KMS-11 (cell line): ENCODE data around the gene RRAD.

Experiments
- H2AFZ ChIP-seq: fragments of 200-600 bp; sonication (generic); 2 replicates; pipeline ENCODE4 v1.6.1; 2016; ENCODE audit warnings: antibody characterized with exemption, mixed run types, low read depth
- H3K27ac ChIP-seq: fragments of 200-600 bp; sonication (generic); 2 replicates; pipeline ENCODE4 v1.6.1; 2016; ENCODE audit warnings: mild to moderate bottlenecking, mixed run types
- H3K27me3 ChIP-seq: fragments of 200-600 bp; sonication (generic); 2 replicates; pipeline ENCODE4 v1.6.1; 2017; ENCODE audit warnings: mild to moderate bottlenecking, low read depth, mixed run types, moderate library complexity; ENCODE audit not compliant: insufficient read depth
- H3K36me3 ChIP-seq: fragments of 200-600 bp; sonication (generic); 2 replicates; pipeline ENCODE4 v1.6.1; 2017; ENCODE audit warnings: mild to moderate bottlenecking, mixed run types; ENCODE audit not compliant: insufficient read depth
- H3K4me1 ChIP-seq: fragments of 200-600 bp; sonication (generic); 2 replicates; pipeline ENCODE4 v1.6.1; 2016; ENCODE audit warnings: mild to moderate bottlenecking, low read depth, mixed run types; ENCODE audit not compliant: poor library complexity, severe bottlenecking
- H3K4me2 ChIP-seq: fragments of 200-600 bp; sonication (generic); 2 replicates; pipeline ENCODE4 v1.7.0; 2016; ENCODE audit warnings: mild to moderate bottlenecking, mixed run types
- H3K4me3 ChIP-seq: fragments of 200-600 bp; sonication (generic); IDR thresholded peaks from 2 replicates; pipeline ENCODE4 v1.6.1; 2017; ENCODE audit warnings: low read depth, low read length, mixed read lengths; ENCODE audit not compliant: insufficient read depth
- H3K79me2 ChIP-seq: fragments of 200-600 bp; sonication (generic); 2 replicates; pipeline ENCODE4 v1.6.1; 2016; ENCODE audit warnings: low read depth, mixed run types; ENCODE audit not compliant: insufficient read depth
- H3K9ac ChIP-seq: fragments of 200-600 bp; sonication (generic); 2 replicates; pipeline ENCODE4 v1.6.1; 2016; ENCODE audit warnings: mild to moderate bottlenecking, mixed run types
- H4K20me1 ChIP-seq: fragments of 200-600 bp; sonication (generic); 2 replicates; pipeline ENCODE4 v1.6.1; 2016; ENCODE audit warnings: mild to moderate bottlenecking, mixed run types; ENCODE audit not compliant: insufficient read depth
- CTCF ChIP-seq: fragments of 200-600 bp; sonication (generic); conservative IDR thresholded peaks from 2 replicates; pipeline ENCODE4 v1.6.1; 2017; ENCODE audit warnings: low read depth, mild to moderate bottlenecking, antibody characterized with exemption, low read length, moderate library complexity, mixed read lengths

Gene RRAD

GRCh38 chr16:66954097-66954659 is 28.8 kb upstream of the RRAD start:
- H3K4me3 ChIP-seq: no peak overlapping the region
- H3K27ac ChIP-seq: no peak overlapping the region
- TF ChIP-seq CTCF: peak; percentile 84
- H3K4me2 ChIP-seq: no peak overlapping the region
- no peak overlapping the region for H3K9ac ChIP-seq
- no peaks in the 10 kb centered on the region for H3K4me1 ChIP-seq
- no peaks in the 10 kb centered on the region for H4K20me1 ChIP-seq
- H3K79me2 ChIP-seq: no peaks in the 10 kb centered on the region
- no peak overlapping the region for H2AFZ ChIP-seq
- H3K36me3 ChIP-seq: no peaks in the 10 kb centered on the region
- H3K27me3 ChIP-seq: no peaks in the 10 kb centered on the region

GRCh38 chr16:66953462-66954096 is 28.2 kb upstream of the RRAD start:
- no peak overlapping the region for H3K9ac ChIP-seq

GRCh38 chr16:66952430-66953110 is 27.2 kb upstream of the RRAD start:
- no peak overlapping the region for H3K27ac ChIP-seq
- no peak overlapping the region for H3K4me3 ChIP-seq
- peaks cover 2% of the 10 kb centered on the region for H3K4me1 ChIP-seq
- no peaks in the 10 kb centered on the region for H3K27me3 ChIP-seq
- H3K36me3 ChIP-seq: no peaks in the 10 kb centered on the region
- no peaks in the 10 kb centered on the region for H4K20me1 ChIP-seq
- no peak for TF ChIP-seq CTCF
- H3K4me2 ChIP-seq: no peak overlapping the region
- no peaks in the 10 kb centered on the region for H3K79me2 ChIP-seq
- H3K9ac ChIP-seq: no peak overlapping the region
- H2AFZ ChIP-seq: no peak overlapping the region

More at GRCh38 chr16:66953462-66954096, 28.2 kb upstream of the RRAD start:
- Histone ChIP-seq H4K20me1 (no peaks in the 10 kb centered on the region), H3K36me3 (no peaks in the 10 kb centered on the region), H3K4me1 (no peaks in the 10 kb centered on the region), H3K79me2 (no peaks in the 10 kb centered on the region), H3K27ac (no peak overlapping the region), H3K27me3 (no peaks in the 10 kb centered on the region), H3K4me3 (no peak overlapping the region), H2AFZ (no peak overlapping the region), H3K4me2 (no peak overlapping the region)
- TF ChIP-seq CTCF: no peak

- Histone ChIP-seq H3K36me3 (no peaks in the 10 kb centered on the region), H4K20me1 (no peaks in the 10 kb centered on the region), H3K27ac (no peak overlapping the region), H3K27me3 (no peaks in the 10 kb centered on the region), H3K4me3 (no peak overlapping the region), H3K4me2 (no peak overlapping the region), H2AFZ (no peak overlapping the region), H3K4me1 (peaks cover 3% of the 10 kb centered on the region), H3K9ac (no peak overlapping the region), H3K79me2 (no peaks in the 10 kb centered on the region)
- no peak for TF ChIP-seq CTCF
Observed at GRCh38 chr16:66950971-66951790, 25.8 kb upstream of the RRAD start.
